Stimulated activated CD8-positive, alpha-beta memory T cell treated with anti-CD3 and anti-CD28 coated beads, Interleukin-4, amount 100 ng/mL, for 24 hours (primary cell): Measurements from ENCODE around the gene NID1.
"Not testable (repeated sequence)": the region's sequence is repeated elsewhere in the genome, so short reads cannot be mapped to it uniquely, and the experiment has no call there.

Experiments used
- DNase-seq: peaks from one replicate; pipeline ENCODE4 v3.0.0-alpha.2; 2020; ENCODE audit warnings: low read depth

The NID1 gene

DNA sequence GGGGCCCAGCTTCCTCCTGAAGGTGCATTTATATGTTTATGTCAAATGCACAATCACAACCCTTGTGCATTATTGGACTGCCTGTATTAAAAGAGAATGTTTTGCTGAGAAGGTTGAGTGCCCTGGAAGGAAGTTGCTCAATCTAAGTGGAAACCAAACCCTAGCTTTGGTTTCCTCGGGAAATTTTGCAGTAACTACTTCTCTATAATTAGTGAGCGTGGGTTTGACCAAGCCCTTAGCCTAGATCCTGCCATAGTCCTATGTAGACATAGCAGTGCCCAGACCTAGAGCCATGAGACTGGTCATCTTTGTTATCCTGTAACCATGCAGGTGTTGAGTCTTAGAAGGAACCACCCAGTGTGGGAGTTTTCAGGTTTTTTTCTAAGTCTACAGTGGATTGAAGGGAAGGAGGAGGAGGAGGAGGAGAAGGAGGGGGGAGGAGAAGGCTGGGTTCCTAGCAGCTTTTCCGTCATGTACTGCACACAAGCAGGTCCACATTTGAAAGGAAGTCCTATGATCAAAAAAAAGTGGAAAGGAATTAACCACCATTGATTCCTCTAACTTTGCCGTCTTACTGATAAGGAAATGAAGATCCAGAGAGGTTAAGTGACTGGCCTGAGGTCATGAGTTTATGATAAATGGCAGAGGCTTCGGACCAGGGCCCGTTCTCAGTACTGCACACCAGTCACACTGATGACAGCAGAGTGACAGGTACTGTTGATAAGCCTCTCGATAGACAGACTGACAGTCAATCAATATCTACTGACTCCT is 126.0 kb downstream of the NID1 start:
- no peak for DNase-seq

DNA sequence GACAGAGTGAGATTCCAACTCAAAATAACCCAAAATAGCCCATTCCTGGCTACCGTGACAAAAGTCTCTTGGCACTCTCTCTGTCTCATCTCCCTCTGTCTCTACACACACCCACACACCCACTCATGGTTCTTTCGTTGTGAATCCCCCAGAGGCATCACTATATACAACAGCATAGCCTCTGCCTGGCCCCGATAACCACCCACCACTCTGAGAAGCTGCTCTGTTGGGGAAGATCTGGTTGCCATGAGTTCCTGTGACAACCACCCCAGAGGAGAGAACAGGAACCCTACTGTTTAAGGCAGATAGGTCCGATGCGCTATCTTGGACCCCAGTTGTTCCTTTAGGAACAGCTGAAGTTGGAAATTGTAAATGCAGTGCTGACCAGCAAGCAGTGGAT is 127.8 kb downstream of the NID1 start:
- DNase-seq: no peak

DNA sequence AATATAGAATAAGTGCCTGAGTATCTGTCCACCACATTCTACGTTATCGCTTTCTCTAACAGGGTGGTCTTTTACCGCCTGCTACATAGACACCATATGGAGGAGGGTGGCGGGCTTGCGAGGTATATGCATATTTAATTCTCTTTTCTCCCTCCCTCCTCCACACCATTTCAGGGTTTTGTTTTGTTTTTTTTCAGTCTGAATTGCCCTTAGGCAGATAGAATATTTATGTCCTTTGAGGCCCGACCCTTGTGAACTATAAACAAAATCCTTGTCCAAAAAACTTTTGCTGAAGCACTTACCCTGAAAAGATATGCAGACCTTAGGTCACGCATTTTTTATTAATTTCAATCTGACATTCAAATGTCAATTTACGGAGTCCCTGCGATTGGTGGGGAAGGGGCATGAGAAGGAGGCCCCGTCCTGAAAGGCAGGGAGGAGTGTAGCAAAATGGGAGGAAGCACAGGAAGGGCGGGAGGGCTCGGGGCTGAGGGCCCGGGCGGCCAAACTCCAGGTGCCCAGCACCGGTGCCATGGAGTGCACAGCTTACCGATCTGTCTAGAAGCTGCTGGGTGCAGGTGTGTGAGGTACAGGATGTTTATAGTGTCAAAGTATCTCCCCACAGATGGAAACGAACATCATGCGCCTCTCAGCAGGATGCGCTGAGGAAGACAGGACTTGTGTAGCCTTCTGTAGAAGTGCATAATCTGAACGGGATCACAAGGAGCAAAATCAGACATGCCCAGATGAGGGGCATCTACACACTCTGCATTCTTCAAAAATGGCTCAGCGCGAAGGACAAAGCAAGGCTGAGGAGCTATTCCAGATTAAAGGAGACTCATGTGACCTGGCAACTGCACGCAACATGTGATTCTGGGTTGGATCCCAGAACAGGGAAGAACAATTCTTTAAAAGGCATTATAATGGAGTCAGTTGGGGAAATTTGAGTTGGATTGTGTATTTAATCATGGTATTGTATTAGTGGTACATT is 129.4 kb downstream of the NID1 start:
- DNase-seq: no peak

DNA sequence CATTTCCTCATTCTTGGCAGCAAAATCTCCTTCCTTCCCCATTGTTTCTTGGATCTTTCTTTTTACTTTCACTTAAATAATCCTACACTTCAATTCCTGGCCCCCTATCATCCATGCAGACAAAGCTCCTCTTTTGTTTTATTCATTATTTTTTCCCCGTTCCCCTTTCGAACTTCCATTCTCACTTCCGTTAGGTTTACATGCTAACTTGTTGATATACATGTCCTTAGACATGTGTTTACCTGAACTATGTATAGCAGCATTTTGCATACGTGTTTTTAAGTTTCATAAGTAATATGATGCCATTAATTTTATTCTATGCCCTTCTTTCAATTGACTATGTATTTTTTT is 131.1 kb downstream of the NID1 start:
- no peak for DNase-seq

DNA sequence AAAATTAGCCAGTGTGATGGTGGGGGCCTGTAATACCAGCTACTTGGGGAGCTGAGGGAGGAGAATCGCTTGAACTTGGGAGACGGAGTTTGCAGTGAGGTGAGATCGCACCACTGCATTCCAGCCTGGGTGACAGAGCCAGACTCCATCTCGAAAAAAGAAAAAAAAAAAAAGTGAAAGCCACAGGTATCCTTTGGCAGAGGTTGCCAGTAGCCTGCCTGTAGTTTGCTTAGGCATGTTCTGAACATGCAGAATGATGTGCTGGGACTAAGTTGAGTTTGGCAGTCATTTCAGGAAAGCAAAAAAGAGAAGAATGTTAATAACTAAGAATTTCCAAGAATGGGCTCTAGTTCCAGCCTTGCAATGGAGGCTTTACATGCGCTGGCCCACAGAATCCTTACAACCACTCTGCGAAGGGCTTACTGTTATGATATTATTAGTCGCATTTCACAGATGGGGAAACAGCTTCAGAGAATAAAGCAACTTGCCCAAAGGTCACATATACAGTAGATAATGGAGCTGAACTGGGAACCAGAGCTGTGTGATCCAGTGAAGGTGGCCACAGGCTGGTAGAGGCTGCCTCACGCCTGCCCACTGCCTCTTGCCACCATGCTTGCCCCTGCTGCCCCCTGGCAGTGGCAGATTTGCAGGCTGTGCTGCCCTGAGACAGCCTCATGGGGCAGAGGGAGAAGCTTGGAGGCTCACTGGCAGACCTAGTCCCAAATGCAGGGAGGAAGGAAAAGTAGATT is 131.7 kb downstream of the NID1 start:
- no peak for DNase-seq

DNA sequence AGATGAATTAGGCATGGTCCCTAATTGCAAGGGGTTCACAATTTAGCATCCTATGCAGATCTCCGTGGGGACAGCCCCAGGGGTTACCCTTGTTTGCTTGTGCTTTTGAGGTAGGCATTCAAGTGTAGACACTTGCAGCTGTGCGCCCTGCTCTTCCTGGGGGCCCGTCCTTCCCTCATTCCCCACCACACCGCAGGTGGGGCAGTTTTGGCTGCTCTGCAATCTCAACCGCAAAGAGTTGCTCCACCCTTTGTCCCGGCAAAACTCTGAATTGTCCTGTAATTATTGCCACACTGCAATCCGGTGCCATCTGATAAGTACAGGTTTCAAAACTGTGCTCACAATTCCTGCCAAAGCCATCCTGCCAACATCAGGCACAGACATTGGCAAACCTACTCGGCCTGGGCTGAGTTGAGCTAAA is 132.8 kb downstream of the NID1 start:
- no peak for DNase-seq

DNA sequence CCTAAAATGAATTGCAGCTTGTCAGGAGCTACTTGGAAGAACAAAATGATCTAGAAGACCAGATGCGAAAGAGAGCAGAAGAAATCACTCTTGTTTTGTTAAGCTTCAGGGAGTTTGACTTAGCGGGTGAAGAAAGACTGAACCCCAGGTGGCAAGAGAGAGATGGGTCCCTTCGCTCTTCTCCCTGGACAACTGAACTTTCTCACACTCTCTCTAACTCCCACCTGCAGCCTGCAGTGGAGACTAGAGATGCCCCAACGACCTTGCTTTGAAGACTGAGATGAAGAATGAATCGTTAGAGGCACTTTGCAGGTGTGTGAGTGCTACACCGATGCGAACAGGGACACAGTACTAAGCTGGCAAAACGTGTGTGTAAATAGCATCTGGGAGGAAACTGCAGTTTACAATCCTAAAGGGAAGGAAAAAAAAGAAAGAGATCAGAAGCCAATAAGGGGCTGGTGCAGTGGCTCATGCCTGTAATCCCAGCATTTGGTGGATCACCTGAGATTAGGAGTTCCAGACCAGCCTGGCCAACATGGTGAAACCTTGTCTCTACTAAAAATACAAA is 133.6 kb downstream of the NID1 start:
- no peak for DNase-seq

DNA sequence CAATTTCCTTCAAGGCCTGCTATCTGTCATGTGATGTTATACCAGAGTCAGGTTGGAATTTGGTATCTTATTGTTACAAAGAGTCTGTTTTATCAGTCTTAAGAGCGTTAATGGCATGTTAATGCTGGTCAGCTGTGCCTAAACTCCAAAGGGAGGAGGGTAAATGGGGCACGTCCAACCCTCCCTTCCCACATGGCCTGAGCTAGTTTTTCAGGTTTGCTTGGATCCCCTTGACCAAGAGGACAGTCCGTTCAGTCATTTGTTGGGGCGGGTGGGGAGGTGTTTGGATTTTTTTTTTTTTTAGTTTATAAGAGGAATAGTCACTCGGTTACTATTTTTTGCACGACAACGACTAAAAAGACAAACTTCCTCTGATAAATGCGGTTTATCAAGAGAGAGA is 134.3 kb downstream of the NID1 start:
- DNase-seq: no peak

DNA sequence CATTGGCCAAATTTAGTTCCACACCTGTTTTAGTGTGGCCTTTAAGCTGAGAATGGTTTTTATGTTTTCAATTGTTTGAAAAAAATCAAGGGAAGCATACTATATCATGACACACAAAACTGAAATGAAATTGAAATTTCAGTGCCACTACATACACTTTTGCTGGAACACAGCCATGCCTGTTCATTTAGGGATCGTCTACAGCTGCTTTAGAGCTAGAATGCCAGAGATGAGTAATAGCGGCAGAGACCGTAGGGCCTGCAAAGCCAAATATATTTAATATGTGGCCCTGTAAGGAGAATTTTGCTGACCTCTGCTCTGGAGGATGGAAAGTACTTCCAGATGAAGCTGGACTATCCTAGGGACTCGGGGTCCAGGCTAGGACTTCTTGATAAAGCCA is 135.7 kb downstream of the NID1 start:
- DNase-seq: no peak

DNA sequence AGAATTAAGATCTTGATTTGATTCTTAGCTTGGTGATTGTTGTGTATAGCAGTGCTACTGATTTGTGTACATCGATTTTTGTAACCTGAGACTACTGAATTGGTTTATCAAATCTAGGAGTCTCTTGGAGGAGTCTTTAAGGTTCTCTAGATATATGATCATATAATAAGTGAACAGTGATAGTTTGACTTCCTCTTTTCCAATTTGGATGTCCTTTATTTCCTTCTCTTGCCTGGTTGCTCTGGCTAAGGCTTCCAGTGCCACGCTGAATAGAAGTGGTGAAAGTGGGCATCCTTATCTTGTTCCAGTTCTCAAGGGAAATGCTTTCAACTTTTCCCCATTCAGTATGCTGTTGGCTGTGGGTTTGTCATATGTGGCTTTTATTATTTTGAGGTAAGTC is 136.7 kb downstream of the NID1 start:
- no peak for DNase-seq

DNA sequence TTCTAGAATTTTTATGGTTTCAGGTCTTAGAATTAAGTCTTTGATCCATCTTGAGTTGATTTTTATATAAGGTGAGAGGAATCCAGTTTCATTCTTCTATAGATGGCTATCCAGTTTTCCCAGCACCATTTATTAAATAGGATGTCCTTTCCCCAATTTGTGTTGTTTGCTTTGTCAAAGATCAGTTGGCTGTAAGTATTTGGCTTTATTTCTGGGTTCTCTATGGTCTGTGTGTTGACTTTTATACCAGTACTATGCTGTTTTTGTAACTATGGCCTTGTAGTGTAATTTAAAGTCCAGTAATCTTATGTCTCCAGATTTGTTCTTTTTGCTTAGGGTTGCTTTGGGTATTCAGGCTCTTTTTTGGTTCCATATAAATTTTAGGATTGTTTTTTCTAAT is 137.3 kb downstream of the NID1 start:
- DNase-seq: not testable (repeated sequence)
